GM13976 (cell line): ENCODE measurements around the gene FGFR3.
"Not testable (repeated sequence)": the region's sequence is repeated elsewhere in the genome, so short reads cannot be mapped to it uniquely, and the experiment has no call there.

Source experiments
- DNase-seq: peaks from one replicate; pipeline ENCODE4 v3.0.0; 2012; ENCODE audit warnings: low spot score
- CTCF ChIP-seq: IDR thresholded peaks from 2 replicates; pipeline ENCODE4 v1.5.1; 2012; ENCODE audit warnings: borderline replicate concordance, mild to moderate bottlenecking; ENCODE audit not compliant: insufficient read depth; ENCODE audit errors: extremely low read depth, missing control alignments, control extremely low read depth
- in situ Hi-C: fragments of 300-500 bp; cut with MboI; formaldehyde crosslinking; loops from one replicate; pipeline ENCODE4 v1.12.0; 2022; ENCODE audit warnings: low sequenced_read_pairs, mixed read lengths, inconsistent platforms; ENCODE audit not compliant: unreplicated experiment

Gene FGFR3

DNA sequence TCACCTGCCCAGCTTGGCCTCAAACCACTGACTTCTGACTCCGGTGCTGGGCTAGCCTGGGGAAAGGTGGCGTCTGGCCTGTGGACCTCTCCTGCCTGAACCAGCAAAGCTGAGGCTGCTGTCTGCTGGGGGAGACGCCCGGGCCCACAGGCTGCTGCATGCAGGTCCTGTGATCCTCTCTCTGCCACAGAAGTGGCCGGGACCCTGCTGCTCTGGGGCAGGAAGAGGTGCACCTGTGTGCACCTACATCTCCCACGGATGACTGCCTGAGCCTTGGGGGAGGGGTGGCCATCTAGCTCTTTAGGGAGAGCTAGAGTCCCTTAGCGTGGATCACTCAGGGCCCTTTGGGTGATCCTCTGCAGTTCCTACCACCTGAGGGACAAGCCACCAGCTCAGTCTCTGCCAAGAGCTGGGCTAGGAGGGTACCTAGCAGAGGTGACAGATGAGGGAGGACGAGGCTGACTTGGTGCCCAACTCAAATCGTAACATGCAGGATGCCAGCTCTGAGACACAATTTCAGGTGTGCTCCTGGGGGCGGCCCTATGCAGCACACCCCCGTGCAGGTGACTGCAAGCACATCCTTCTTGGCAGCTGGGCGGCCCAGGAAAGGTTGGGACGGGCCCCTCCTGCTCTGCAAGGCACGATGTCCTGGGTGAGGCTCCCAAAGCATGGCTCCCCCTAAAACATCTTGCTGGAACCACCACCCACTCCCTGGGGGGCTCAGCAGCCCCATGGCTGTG lies 40.4 kb downstream of the FGFR3 start:
- no peak for DNase-seq
- TF ChIP-seq CTCF, result no peak
- in situ Hi-C loops, result no loop called here

- peak; percentile 92 for DNase-seq
- no peak for TF ChIP-seq CTCF
- in situ Hi-C loops, result no loop called here
Observed at GRCh38 chr4:1834047-1834775, 41.1 kb downstream of the FGFR3 start.

DNA sequence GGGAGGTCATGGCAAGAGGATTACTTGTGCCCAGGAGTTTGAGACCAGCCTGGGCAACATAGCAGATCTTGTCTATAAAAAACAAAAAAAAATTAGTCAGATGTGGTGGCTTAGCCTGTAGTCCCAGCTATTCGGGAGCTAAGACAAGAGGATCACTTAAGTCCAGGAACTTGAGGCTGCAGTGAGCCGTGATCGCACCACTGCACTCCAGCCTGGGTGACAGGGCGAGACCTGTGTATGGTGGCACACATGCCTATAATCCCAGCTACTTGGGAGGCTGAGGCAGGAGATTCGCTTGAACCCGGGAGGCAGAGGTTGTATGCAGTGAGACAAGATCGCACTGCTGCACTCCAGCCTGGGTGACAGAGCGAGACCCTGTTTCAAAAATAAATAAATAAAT lies 42.7 kb downstream of the FGFR3 start:
- in situ Hi-C loops, DNase-seq: not testable (repeated sequence)

DNA sequence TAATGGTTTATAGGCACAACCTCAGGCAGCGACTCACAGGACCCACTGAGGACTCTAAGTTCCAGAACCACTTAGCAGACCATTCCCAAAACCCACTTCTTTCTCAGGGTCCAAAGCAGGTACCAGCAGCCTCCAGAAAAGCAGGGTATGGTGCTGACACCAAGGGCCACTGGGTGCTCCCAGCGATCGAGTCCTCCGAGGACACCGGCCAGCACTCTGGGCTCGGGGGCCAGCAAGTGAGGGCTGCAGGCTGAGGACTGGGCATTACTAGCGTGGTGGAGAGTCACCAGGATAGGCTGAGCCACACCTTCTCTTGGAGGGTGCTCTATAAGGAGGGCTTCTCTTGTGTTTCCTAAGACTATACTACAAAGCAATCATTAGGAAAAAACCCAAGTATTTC lies 43.6 kb downstream of the FGFR3 start:
- in situ Hi-C loops, result no loop called here
- no peak for DNase-seq
- no peak for TF ChIP-seq CTCF

- in situ Hi-C loops, result no loop called here
- DNase-seq, result no peak
- TF ChIP-seq CTCF, result no peak
Observed at GRCh38 chr4:1837069-1837468, 44.0 kb downstream of the FGFR3 start.

DNA sequence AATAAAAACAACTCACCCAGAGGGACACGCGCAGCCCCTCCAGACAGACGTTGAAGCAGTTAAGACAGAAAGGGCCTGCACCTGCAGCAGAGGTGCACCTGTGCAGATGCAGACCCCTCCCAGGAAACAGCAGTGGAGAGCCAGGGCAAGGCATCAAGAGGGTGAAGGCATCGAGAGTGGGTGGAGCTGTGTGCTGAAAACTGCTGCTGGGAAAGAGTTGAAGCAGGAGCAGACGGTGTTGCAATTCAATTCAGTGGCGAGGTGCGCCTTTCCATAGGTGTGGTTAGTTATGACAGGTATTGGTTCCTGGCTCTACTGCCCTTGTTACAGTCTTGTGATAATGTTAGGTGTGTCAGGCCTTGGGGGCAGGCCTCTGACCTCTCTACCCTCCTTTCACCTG lies 46.2 kb downstream of the FGFR3 start:
- in situ Hi-C loops, result no loop called here
- TF ChIP-seq CTCF, result no peak
- DNase-seq, result no peak

DNA sequence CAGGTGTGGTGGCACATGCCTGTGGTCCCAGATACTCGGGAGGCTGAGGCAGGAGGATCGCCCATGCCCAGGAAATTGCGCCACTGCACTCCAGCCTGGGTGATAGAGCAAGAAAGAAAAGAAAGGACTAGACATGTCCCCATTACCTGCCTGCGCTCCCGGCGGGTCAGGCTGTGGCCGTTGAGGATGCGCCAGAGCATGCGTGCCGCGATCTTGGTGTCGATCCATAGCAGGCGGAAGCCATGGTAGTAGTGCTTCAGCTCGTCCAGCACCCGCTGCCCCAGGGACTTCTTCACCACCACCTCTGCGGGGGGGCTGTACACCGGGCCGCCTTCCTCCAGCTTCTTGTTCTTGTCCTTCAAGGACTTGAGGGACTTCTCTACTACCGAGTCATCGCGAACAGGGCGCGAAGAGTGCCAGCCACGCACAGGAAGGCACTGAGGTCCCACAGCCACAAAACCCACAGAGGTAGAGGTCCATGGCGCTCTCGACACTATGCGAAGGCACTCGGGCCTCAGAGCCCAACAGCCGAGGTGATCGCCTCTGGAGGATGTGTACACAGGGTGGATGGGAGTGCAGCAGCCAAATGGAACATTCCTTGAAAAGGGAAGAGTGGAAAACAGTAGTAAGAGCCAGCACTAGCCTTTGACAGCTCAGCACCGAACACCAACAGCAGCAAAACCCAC lies 48.3 kb downstream of the FGFR3 start:
- in situ Hi-C loops, result no loop called here

More for the DNA sequence above, 48.3 kb downstream of the FGFR3 start:
- no peak for DNase-seq
- no peak for TF ChIP-seq CTCF
